AG08396 (cell line): ENCODE measurements around the gene NEURL1B.

Source experiments
- DNase-seq: peaks from one replicate; pipeline ENCODE4 v3.0.0; 2012; ENCODE audit warnings: low spot score, mixed read lengths

NEURL1B gene

GRCh38 chr5:172715931-172716682 lies 75.0 kb downstream of the NEURL1B start:
- no peak for DNase-seq

- DNase-seq, result peak; percentile 78
These were observed 75.8 kb downstream of the NEURL1B start for GRCh38 chr5:172716796-172717313.

GRCh38 chr5:172717481-172718195 lies 76.6 kb downstream of the NEURL1B start:
- no peak for DNase-seq

- no peak for DNase-seq
These were observed 77.6 kb downstream of the NEURL1B start for GRCh38 chr5:172718527-172719114.

- DNase-seq, result no peak
These were observed 78.1 kb downstream of the NEURL1B start for GRCh38 chr5:172719211-172719610.

GRCh38 chr5:172720655-172721054 lies 79.6 kb downstream of the NEURL1B start:
- DNase-seq, result no peak

GRCh38 chr5:172721455-172722326 lies 80.6 kb downstream of the NEURL1B start:
- no peak for DNase-seq

GRCh38 chr5:172722327-172722815 lies 81.3 kb downstream of the NEURL1B start:
- DNase-seq, result no peak

- DNase-seq, result no peak
These were observed 82.4 kb downstream of the NEURL1B start for GRCh38 chr5:172723508-172723907.

- no peak for DNase-seq
These were observed 83.5 kb downstream of the NEURL1B start for GRCh38 chr5:172724242-172725183.

- no peak for DNase-seq
These were observed 84.2 kb downstream of the NEURL1B start for GRCh38 chr5:172725273-172725672.

GRCh38 chr5:172725785-172726184 lies 84.7 kb downstream of the NEURL1B start:
- no peak for DNase-seq

- no peak for DNase-seq
These were observed 85.9 kb downstream of the NEURL1B start for GRCh38 chr5:172726966-172727365.

- no peak for DNase-seq
These were observed 86.5 kb downstream of the NEURL1B start for GRCh38 chr5:172727551-172727950.

- no peak for DNase-seq
These were observed 87.6 kb downstream of the NEURL1B start for GRCh38 chr5:172728481-172729241.

GRCh38 chr5:172729588-172729987 lies 88.5 kb downstream of the NEURL1B start:
- DNase-seq, result no peak

GRCh38 chr5:172730222-172730621 lies 89.2 kb downstream of the NEURL1B start:
- DNase-seq, result no peak

GRCh38 chr5:172730981-172731679 lies 90.1 kb downstream of the NEURL1B start:
- no peak for DNase-seq

- DNase-seq, result no peak
These were observed 90.6 kb downstream of the NEURL1B start for GRCh38 chr5:172731680-172732074.
